LNCAP (cell line): ENCODE measurements around the gene EBF3.

ENCODE experiments used
- CTCF ChIP-seq: fragments of 450-650 bp; IDR thresholded peaks from 2 replicates; pipeline ENCODE4 v1.5.1; 2017; ENCODE audit warnings: mild to moderate bottlenecking

Gene EBF3

GRCh38 chr10:129922598-129923123 lies 41.4 kb downstream of the EBF3 start:
- no peak for TF ChIP-seq CTCF

DNA sequence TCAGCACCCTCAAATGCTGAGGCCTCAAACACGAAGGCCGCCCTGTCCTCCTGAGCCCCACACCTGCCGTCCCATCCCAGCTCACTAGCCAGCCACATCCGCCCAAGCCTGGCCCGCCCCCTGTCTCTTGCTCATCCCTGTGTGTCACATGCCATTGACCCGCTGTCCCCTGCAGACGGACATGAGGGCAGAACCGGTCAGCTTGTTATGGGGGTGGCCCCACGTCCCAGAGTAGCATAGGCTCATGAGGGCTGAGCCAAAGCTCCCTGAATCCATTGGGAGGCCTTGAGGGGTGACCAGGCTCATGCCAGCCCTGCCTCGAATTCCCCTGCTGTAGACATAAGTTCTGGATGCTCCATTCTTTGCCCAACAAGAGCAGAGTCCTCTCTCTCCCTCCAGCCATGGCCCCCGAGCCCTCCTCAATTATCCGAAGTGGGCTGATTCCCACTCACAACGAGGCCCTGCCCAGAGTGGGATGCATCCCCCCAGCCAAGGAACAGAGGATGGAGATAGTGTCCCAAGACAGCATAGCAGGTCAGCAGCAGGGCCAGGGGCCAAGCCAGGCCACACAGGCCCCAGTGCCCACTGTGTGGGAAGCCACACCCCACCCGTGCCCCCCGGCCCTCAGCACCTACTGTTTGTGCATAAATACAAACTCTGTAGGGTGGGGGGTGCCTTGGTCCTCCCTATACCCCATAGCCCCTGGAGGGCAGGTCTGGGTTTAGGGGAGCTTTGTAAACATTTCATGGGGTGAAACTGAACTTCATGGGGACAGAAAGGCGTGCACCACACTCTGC lies 42.1 kb downstream of the EBF3 start:
- no peak for TF ChIP-seq CTCF

GRCh38 chr10:129921065-129921670 lies 42.9 kb downstream of the EBF3 start:
- no peak for TF ChIP-seq CTCF

GRCh38 chr10:129919358-129919757 lies 44.7 kb downstream of the EBF3 start:
- TF ChIP-seq CTCF: no peak

GRCh38 chr10:129918836-129919235 lies 45.2 kb downstream of the EBF3 start:
- no peak for TF ChIP-seq CTCF

DNA sequence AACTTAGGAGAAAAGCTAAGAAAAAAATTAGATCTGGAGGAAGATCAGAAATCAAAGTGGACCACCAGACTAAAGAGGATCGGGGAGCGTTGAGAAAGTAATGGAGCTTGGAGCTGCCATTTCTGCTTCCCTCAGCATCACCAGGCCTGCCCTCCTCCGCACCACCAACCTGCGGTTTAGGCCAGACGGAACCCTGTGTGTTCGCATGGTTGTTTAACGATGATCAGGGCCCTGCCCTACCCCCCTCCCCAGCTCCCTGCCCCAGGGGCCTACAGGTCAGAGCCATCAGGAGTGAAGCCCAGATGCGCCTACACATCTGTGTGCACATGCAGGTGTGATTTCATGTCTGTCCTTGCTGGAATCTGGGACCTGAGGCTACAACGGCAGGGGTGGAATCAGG lies 45.7 kb downstream of the EBF3 start:
- TF ChIP-seq CTCF: no peak

DNA sequence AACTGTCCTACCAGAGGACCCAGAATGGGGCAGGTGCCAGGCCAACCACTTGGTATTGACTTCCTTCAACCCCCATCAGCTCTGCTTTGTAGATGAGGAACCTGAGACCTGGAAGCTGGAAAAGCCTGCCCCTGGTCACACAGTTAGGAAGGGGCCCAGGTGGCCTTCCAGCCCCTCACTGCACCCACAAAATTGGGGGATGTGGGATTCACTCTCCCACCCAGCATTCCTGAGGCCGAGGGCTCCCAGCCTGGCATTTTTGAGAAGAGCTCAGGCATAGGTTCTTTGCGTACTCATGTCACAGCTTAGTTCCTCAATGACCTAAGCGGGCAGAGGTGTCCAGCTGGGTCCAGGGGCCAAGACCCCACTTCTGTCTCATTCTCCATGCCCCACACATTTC lies 46.1 kb downstream of the EBF3 start:
- TF ChIP-seq CTCF: no peak
